Measurements from ENCODE around the gene TMEM175. TPM values are rescaled to one million over a fixed set of nuclear protein-coding genes. Genes with fewer than 3 reads are reported as not detected.

Gene TMEM175
- total and polyA plus RNA-seq, 4 donors = 17.4 to 81.3 (median 30.6) TPM

DNA sequence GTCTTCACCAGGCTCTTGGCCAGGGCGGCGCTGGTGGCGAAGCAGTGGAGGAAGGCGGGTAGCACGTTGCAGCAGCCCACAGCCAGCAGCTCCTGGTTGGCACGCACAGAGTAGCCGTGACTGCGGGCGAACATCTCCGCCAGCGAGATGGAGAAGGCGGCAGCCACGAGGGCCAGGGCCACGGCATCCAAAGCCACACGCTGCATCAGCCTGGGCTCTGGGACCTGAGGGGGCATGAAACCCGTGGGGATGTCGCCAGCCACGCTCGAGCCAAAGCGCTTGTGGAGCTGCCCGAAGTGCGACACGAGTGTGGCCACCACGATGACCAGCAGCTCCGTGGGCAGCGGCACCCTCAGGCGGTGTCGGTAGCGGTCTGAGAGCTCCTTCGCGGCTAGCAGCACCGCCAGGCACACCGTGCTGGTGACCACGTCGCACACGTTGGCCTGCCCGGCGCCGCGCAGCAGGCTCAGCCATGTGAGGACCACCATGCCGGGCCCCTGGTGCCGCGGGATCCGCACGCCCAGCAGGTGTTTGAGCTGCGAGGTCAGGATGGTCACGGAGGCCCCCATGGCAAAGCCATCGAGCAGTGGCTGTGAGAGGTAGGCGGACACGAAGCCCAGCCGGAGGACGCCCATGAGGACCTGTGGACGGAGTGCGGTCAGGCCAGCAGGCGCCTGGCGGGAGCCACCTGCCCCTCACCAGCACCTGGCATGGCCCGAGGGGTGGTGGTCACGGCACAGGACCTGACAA lies 57.6 kb downstream of the TMEM175 start:
- ATAC-seq (ENCODE audit: low FRiP score) = no peak
- Histone ChIP-seq H3K27ac (ENCODE audit: low read depth in 1 of 2, low read length in 2 of 2) (no peak overlapping the region), H3K4me3 (ENCODE audit: low read length in 2 of 2) (no peak overlapping the region), H3K9me3 (ENCODE audit: control insufficient read depth, low read length) (no peaks in the 10 kb centered on the region), H3K36me3 (ENCODE audit: control insufficient read depth in 1 of 2, insufficient read depth in 2 of 2, low read length in 1 of 2) (no peaks in the 10 kb centered on the region), H3K4me1 (ENCODE audit: control insufficient read depth in 1 of 2, insufficient read depth in 2 of 2, low read length in 2 of 2) (no peaks in the 10 kb centered on the region), H3K27me3 (ENCODE audit: control insufficient read depth in 1 of 2, insufficient read depth in 2 of 2, low read length in 1 of 2) (no peaks in the 10 kb centered on the region)
- DNase-seq = no peak
- whole genome bisulfite sequencing, 2 donors = 95 to 96% methylated on average over 58 of the region's 58 CpGs
- intact Hi-C loops (cut with DNase I) = loop anchor here in 1 of 2 donors (5.0 kb wide), 1 partner anchor 58 kb away; the partner anchor contains the start of genes GAK and TMEM175

DNA sequence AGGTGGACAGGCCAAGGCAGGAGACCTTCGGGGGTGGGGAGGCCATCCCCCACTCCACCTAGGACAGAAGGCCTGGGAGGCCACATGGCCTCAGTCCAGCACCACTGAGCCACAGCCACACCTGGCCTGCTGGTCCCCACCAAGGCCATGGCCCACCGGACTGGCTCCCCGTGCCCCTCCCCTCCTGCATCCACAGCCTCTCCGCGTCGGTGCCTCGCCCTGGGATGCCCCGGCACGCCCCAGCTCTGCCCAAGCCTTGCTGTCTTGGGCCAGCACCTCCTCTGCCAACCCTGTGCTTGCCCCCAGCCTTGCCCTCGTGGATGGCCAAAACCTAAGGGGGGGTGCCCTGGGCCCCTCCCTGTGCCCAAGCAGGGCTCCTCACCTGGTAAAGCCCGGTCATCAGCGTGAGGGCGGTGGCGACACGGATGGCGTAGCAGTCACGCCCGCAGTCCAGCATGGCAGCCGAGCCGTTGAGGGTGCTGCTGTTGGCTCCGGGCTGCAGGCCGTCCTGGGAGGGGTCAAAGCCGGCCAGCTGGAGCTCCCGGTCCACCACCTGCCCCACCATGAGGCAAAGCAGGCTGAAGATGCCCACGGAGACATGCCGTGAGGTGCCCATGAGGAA lies 58.6 kb downstream of the TMEM175 start:
- no peak overlapping the region for H3K27ac ChIP-seq (ENCODE audit: low read depth in 1 of 2, low read length in 2 of 2)
- intact Hi-C loops (cut with DNase I) = no loop called here
- H3K9me3 ChIP-seq (ENCODE audit: control insufficient read depth, low read length) = no peaks in the 10 kb centered on the region
- H3K4me1 ChIP-seq (ENCODE audit: control insufficient read depth in 1 of 2, insufficient read depth in 2 of 2, low read length in 2 of 2) = no peaks in the 10 kb centered on the region
- 93 to 95% methylated on average over 26 of the region's 26 CpGs for WGBS, 2 donors
- ATAC-seq (ENCODE audit: low FRiP score) = no peak
- no peak overlapping the region for H3K4me3 ChIP-seq (ENCODE audit: low read length in 2 of 2)
- no peak for DNase-seq
- H3K36me3 ChIP-seq (ENCODE audit: control insufficient read depth in 1 of 2, insufficient read depth in 2 of 2, low read length in 1 of 2) = no peaks in the 10 kb centered on the region
- no peaks in the 10 kb centered on the region for H3K27me3 ChIP-seq (ENCODE audit: control insufficient read depth in 1 of 2, insufficient read depth in 2 of 2, low read length in 1 of 2)

DNA sequence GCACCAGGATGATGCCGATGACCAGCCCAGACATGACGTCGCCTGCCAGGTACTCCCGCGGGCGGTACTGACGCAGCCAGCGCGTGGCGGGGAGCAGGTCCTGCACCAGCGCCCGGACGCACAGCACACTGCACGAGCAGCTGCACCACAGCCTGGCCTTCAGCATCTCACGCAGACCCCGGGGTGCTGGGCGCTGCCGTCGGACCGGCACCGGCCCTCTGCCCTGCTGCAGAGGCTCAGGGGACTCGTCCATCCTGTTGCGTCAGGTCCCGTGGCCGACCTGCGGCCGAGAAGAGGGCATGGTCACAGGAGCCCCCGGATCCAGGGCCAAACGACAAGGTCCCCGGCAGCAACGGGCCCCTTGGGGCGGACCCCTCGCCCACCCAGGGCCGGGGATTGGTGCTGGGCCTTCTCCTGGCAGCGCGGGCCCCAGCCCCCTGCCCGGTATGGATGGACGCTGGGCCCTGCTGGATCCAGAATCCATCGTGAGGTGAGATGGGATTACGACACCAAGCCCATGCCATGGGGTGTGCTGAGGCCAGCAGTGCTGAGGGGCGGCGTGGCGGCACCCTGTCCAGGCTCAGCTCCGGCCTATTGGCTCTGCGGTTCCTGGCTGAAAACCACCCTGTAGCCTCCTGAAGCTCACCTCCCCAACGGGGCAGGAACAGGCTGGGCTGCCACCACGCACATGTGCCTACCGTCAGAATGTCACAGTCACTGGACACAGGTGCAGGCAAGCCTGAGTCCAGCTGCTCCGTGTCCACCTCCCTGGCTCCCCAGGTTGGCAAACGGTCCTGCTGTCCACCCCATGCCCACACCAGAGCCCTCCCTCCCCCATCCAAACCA lies 59.4 kb downstream of the TMEM175 start:
- Histone ChIP-seq H3K9me3 (ENCODE audit: control insufficient read depth, low read length) (no peaks in the 10 kb centered on the region), H3K27me3 (ENCODE audit: control insufficient read depth in 1 of 2, insufficient read depth in 2 of 2, low read length in 1 of 2) (no peaks in the 10 kb centered on the region), H3K4me1 (ENCODE audit: control insufficient read depth in 1 of 2, insufficient read depth in 2 of 2, low read length in 2 of 2) (no peaks in the 10 kb centered on the region), H3K27ac (ENCODE audit: low read depth in 1 of 2, low read length in 2 of 2) (no peak overlapping the region), H3K36me3 (ENCODE audit: control insufficient read depth in 1 of 2, insufficient read depth in 2 of 2, low read length in 1 of 2) (no peaks in the 10 kb centered on the region), H3K4me3 (ENCODE audit: low read length in 2 of 2) (no peak overlapping the region)
- intact Hi-C loops (cut with DNase I) = no loop called here
- no peak for DNase-seq
- ATAC-seq (ENCODE audit: low FRiP score) = no peak
- WGBS, 2 donors = 94 to 95% methylated on average over 50 of the region's 50 CpGs

DNA sequence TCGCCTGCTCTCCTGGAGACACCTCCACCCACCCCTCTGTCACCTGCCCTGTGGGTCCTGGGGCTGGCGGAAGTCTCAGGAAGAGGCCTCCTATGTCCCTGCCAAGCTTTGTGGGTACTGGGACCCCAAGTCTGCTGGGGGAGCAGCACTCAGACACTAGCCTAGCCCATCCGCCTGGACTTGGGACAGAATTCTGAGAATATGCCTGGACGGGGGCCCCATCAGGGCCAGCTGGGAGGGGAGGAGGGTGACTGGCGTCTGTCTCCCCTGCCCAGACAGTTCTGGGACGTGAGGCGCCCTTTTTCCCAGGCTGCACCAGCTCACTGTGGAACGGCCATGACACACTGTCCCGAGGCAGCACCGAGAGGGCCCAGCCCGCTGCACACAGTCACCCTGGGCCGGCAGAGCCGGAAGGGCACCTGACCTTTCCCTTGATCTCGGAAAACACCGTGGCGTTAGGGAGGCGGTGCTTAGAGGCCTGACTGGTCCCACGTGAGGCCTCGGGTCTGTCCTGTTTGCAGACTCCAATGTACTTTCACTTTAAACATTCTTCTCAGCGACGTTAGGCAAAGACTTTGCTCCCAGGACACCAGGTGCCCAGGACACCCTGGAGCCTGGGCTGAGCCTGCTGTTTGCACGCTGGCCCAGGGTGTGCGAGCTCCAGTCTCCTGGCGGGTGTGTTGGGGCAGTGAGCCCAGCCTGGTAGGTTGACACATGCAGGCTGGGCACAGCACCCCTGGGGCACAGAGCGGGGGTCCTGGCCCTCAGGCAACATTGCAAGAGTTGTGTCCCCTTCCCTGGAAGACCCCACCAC lies 60.2 kb downstream of the TMEM175 start:
- DNase-seq (no peak), ATAC-seq (ENCODE audit: low FRiP score) (no peak)
- intact Hi-C loops (cut with DNase I) = no loop called here
- Histone ChIP-seq H3K9me3 (ENCODE audit: control insufficient read depth, low read length) (no peaks in the 10 kb centered on the region), H3K4me1 (ENCODE audit: control insufficient read depth in 1 of 2, insufficient read depth in 2 of 2, low read length in 2 of 2) (no peaks in the 10 kb centered on the region), H3K27ac (ENCODE audit: low read depth in 1 of 2, low read length in 2 of 2) (no peak overlapping the region), H3K27me3 (ENCODE audit: control insufficient read depth in 1 of 2, insufficient read depth in 2 of 2, low read length in 1 of 2) (no peaks in the 10 kb centered on the region), H3K36me3 (ENCODE audit: control insufficient read depth in 1 of 2, insufficient read depth in 2 of 2, low read length in 1 of 2) (no peaks in the 10 kb centered on the region), H3K4me3 (ENCODE audit: low read length in 2 of 2) (no peak overlapping the region)
- WGBS, 2 donors = 85 to 86% methylated on average over 25 of the region's 25 CpGs

DNA sequence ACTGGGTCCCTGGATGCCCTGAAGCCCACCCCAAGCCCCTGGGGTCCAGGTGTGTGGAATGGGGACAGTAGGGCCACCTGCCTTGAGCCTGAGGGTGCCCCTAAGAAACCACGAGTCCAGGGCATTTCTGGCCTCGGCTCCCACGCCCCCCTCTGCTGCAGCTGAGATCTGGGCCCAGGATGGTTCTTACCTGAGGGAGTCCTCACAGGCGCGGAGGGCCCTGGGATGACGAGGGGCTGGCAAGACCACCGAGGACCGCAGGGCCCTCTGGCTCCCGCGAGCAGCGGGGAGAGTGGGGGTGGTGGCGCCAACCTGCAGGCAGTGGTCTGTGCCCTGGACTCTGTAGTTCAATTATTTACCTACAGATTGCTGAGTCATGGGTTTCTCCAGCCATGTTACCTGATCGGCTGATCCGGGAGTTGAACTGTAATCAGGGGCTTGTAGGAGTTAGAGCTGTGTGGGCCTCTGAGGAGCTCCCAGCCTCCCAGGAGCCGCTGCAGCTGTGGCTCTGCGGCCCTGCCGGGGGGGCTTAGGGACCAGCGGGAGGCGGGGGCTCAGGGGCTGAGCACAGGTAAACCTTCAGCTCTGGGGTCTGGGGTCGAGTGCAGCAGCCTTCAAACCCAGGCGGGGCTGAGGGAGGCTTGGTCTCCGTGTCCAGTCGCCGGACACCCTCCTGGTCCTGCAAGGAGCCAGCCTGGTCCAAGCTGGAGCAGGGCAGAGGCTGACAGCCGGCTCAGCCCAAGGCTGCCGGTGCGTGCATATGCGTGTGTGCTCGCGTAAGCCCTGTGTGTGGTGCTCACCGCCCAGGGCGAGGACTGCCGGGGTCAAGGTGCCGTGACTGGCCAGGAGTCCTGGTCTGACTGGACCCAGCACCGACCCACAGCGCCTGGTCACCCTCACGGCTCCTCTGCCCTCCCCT lies 61.1 kb downstream of the TMEM175 start, which contains the start of gene SLC26A1:
Gene SLC26A1, minus strand, starts transcription at position 294 of the 919 bp plus-strand sequence. CDS start 1,701 bp downstream, outside the sequence.
- H3K27me3 ChIP-seq (ENCODE audit: control insufficient read depth in 1 of 2, insufficient read depth in 2 of 2, low read length in 1 of 2) = no peaks in the 10 kb centered on the region
- no peaks in the 10 kb centered on the region for H3K9me3 ChIP-seq (ENCODE audit: control insufficient read depth, low read length)
- H3K4me3 ChIP-seq (ENCODE audit: low read length in 2 of 2) = no peak within 1 kb of the TSS
- no peak for DNase-seq
- intact Hi-C loops (cut with DNase I) = no loop called here
- no peak for ATAC-seq (ENCODE audit: low FRiP score)
- no peaks in the 10 kb centered on the region for H3K4me1 ChIP-seq (ENCODE audit: control insufficient read depth in 1 of 2, insufficient read depth in 2 of 2, low read length in 2 of 2)
- no peak within 1 kb of the TSS for H3K27ac ChIP-seq (ENCODE audit: low read depth in 1 of 2, low read length in 2 of 2)
- 89 to 93% methylated on average over 36 to 37 of the region's 37 CpGs for WGBS, 2 donors
- H3K36me3 ChIP-seq (ENCODE audit: control insufficient read depth in 1 of 2, insufficient read depth in 2 of 2, low read length in 1 of 2) = no peaks in the 10 kb centered on the region

DNA sequence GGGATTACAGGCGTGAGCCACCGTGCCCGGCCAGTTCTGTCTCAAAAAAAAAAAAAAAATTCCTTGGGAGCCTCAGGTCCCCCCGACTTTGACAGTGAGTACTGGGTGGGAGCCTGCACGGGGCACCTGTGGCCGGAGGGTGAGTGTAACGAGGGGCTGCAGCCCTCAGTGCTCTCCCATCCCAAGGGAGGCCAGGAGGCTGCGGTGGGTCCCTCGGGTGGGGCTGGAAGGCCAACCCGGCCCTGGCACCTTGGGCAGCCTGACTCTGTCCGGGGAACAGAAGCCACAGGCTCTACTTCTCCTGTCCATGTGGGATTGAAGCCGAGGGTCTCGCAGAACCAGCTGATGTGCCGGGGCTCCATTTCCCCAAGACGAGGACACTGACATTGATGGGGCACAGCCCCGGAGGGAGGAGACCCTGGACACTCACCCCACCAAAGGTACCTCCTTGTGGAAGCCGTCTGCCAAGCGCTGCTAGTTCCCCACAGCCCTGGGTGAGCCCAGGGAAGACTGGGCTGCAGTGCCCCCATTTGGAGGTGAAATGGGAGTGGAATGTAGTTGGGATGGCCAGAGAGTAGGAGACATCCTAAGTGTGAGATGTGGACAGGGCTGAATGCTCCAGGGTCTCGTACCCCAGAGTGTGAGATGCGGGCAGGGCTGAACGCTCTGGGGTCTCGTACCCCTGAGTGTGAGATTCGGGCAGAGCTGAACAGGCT lies 63.2 kb downstream of the TMEM175 start:
- H3K36me3 ChIP-seq (ENCODE audit: control insufficient read depth in 1 of 2, insufficient read depth in 2 of 2, low read length in 1 of 2) = no peaks in the 10 kb centered on the region
- H3K27ac ChIP-seq (ENCODE audit: low read depth in 1 of 2, low read length in 2 of 2) = no peak overlapping the region
- no peaks in the 10 kb centered on the region for H3K4me1 ChIP-seq (ENCODE audit: control insufficient read depth in 1 of 2, insufficient read depth in 2 of 2, low read length in 2 of 2)
- intact Hi-C loops (cut with DNase I) = no loop called here
- ATAC-seq (ENCODE audit: low FRiP score) = no peak
- no peak for DNase-seq
- H3K27me3 ChIP-seq (ENCODE audit: control insufficient read depth in 1 of 2, insufficient read depth in 2 of 2, low read length in 1 of 2) = no peaks in the 10 kb centered on the region
- no peaks in the 10 kb centered on the region for H3K9me3 ChIP-seq (ENCODE audit: control insufficient read depth, low read length)
- WGBS, 2 donors = 89 to 93% methylated on average over 23 of the region's 23 CpGs
- no peak overlapping the region for H3K4me3 ChIP-seq (ENCODE audit: low read length in 2 of 2)
